Measurements from ENCODE around the gene RHOH. TPM values are rescaled to one million over a fixed set of nuclear protein-coding genes. Genes with fewer than 3 reads are reported as not detected.

RHOH gene
- total and polyA plus RNA-seq, 10 of the 15 experiments (the other 5 are each of a cell fraction or from before 2014, with no cell fraction given), result 46.5 to 120 (median 57.9) TPM

- TF ChIP-seq, protein P1, sequence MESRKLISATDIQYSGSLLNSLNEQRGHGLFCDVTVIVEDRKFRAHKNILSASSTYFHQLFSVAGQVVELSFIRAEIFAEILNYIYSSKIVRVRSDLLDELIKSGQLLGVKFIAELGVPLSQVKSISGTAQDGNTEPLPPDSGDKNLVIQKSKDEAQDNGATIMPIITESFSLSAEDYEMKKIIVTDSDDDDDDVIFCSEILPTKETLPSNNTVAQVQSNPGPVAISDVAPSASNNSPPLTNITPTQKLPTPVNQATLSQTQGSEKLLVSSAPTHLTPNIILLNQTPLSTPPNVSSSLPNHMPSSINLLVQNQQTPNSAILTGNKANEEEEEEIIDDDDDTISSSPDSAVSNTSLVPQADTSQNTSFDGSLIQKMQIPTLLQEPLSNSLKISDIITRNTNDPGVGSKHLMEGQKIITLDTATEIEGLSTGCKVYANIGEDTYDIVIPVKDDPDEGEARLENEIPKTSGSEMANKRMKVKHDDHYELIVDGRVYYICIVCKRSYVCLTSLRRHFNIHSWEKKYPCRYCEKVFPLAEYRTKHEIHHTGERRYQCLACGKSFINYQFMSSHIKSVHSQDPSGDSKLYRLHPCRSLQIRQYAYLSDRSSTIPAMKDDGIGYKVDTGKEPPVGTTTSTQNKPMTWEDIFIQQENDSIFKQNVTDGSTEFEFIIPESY (IDR thresholded peaks at IDR 0.05), result no peak
- TF ChIP-seq SIN3A (IDR thresholded peaks at IDR 0.05; ENCODE audit: low read depth, low read length) (no peak), SMC3 (IDR thresholded peaks at IDR 0.05; ENCODE audit: borderline replicate concordance, low read length) (peak; percentile 97), WRNIP1 (IDR thresholded peaks at IDR 0.05; ENCODE audit: borderline replicate concordance, low read depth, low read length) (no peak), EP300 (IDR thresholded peaks at IDR 0.05; ENCODE audit: borderline replicate concordance in 1 of 2, control insufficient read depth in 1 of 2, low read depth in 2 of 2, low read length in 2 of 2) (no peak), EGR1 (IDR thresholded peaks at IDR 0.05; ENCODE audit: borderline replicate concordance in 1 of 2, low read depth in 2 of 2, low read length in 2 of 2) (no peak), JUNB (IDR thresholded peaks at IDR 0.05) (no peak), MXI1 (IDR thresholded peaks at IDR 0.05; ENCODE audit: low read depth, low read length) (no peak), CEBPB (IDR thresholded peaks at IDR 0.05; ENCODE audit: borderline replicate concordance in 1 of 2, low read depth in 2 of 2, low read length in 2 of 2) (no peak), TCF3 (IDR thresholded peaks at IDR 0.05; ENCODE audit: borderline replicate concordance, insufficient read depth, low read depth, low read length) (no peak), BACH1 (IDR thresholded peaks at IDR 0.05; ENCODE audit: borderline replicate concordance) (no peak), RBBP5 (conservative IDR thresholded peaks at IDR 0.05) (no peak), RAD21 (IDR thresholded peaks at IDR 0.05; ENCODE audit: insufficient read depth, low read depth, low read length) (peak; percentile 95), MTA3 (IDR thresholded peaks at IDR 0.05; ENCODE audit: borderline replicate concordance, low read length) (no peak), ETV6 (conservative IDR thresholded peaks at IDR 0.05 in 1 of 2, IDR thresholded peaks at IDR 0.05 in 1 of 2; ENCODE audit: borderline replicate concordance in 1 of 2, low read depth in 1 of 2) (no peak), GABPA (IDR thresholded peaks at IDR 0.05; ENCODE audit: low read depth) (no peak), RAD51 (IDR thresholded peaks at IDR 0.05) (no peak), MEF2A (IDR thresholded peaks at IDR 0.05; ENCODE audit: insufficient read depth, low read depth, low read length) (0 out of 2 replicates have a peak, but pooled peaks have one; percentile 17), IKZF2 (IDR thresholded peaks at IDR 0.05) (peak; percentile 45 to 65; a peak in 2 of 4 replicates), ZBED1 (IDR thresholded peaks at IDR 0.05; ENCODE audit: borderline replicate concordance) (no peak), YBX1 (IDR thresholded peaks at IDR 0.05) (no peak), KDM1A (IDR thresholded peaks at IDR 0.05; ENCODE audit: borderline replicate concordance) (no peak), FOXM1 (IDR thresholded peaks at IDR 0.05; ENCODE audit: low read depth, low read length) (peak; percentile 75), POLR2AphosphoS5 (IDR thresholded peaks at IDR 0.05; ENCODE audit: low read length) (no peak), STAT1 (conservative IDR thresholded peaks at IDR 0.05) (no peak), CHD4 (IDR thresholded peaks at IDR 0.05) (no peak), ZNF207 (IDR thresholded peaks at IDR 0.05; ENCODE audit: borderline replicate concordance) (no peak), ZNF24 (IDR thresholded peaks at IDR 0.05) (peak; percentile 83)
- TF ChIP-seq, protein P2, sequence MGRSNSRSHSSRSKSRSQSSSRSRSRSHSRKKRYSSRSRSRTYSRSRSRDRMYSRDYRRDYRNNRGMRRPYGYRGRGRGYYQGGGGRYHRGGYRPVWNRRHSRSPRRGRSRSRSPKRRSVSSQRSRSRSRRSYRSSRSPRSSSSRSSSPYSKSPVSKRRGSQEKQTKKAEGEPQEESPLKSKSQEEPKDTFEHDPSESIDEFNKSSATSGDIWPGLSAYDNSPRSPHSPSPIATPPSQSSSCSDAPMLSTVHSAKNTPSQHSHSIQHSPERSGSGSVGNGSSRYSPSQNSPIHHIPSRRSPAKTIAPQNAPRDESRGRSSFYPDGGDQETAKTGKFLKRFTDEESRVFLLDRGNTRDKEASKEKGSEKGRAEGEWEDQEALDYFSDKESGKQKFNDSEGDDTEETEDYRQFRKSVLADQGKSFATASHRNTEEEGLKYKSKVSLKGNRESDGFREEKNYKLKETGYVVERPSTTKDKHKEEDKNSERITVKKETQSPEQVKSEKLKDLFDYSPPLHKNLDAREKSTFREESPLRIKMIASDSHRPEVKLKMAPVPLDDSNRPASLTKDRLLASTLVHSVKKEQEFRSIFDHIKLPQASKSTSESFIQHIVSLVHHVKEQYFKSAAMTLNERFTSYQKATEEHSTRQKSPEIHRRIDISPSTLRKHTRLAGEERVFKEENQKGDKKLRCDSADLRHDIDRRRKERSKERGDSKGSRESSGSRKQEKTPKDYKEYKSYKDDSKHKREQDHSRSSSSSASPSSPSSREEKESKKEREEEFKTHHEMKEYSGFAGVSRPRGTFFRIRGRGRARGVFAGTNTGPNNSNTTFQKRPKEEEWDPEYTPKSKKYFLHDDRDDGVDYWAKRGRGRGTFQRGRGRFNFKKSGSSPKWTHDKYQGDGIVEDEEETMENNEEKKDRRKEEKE (IDR thresholded peaks at IDR 0.05), result no peak
Observed at GRCh38 chr4:40149960-40150385, 46.9 kb upstream of the RHOH start (continued).

Measured in GM12878 (cell line).